GM06990 (cell line): ENCODE measurements around the gene ATP5F1A.
"Not testable (repeated sequence)": the region's sequence is repeated elsewhere in the genome, so short reads cannot be mapped to it uniquely, and the experiment has no call there.

Experiments
- DNase-seq: peaks from one replicate; pipeline ENCODE4 v3.0.0-alpha.2; 2011; ENCODE audit not compliant: insufficient read length; ENCODE audit errors: extremely low read depth
- H3K27me3 ChIP-seq: replicated peaks from 2 replicates; pipeline ENCODE4 v1.6.0; 2011; ENCODE audit warnings: low read length; ENCODE audit not compliant: control insufficient read depth, insufficient read depth
- H3K36me3 ChIP-seq: 2 replicates; pipeline ENCODE4 v1.5.1; 2011; ENCODE audit warnings: low read length; ENCODE audit not compliant: control insufficient read depth, insufficient read depth
- H3K4me3 ChIP-seq: replicated peaks from 2 replicates; pipeline ENCODE4 v1.5.1; 2011; ENCODE audit warnings: low read depth, mild to moderate bottlenecking, control low read depth, low read length
- CTCF ChIP-seq: IDR thresholded peaks from 2 replicates; pipeline ENCODE4 v1.5.1; 2011; ENCODE audit warnings: low read length, control low read depth, mild to moderate bottlenecking, inconsistent platforms; ENCODE audit not compliant: insufficient read depth, poor library complexity, severe bottlenecking

ATP5F1A gene

GRCh38 chr18:46050268-46050667, 47.8 kb downstream of the ATP5F1A start:
- no peak for DNase-seq
- no peak overlapping the region for H3K4me3 ChIP-seq
- TF ChIP-seq CTCF, result no peak
- H3K36me3 ChIP-seq, result no peaks in the 10 kb centered on the region
- H3K27me3 ChIP-seq, result no peaks in the 10 kb centered on the region

GRCh38 chr18:46048641-46049040, 49.5 kb downstream of the ATP5F1A start:
- Histone ChIP-seq H3K27me3 (no peaks in the 10 kb centered on the region), H3K36me3 (no peaks in the 10 kb centered on the region), H3K4me3 (no peak overlapping the region)
- TF ChIP-seq CTCF, result no peak
- no peak for DNase-seq

GRCh38 chr18:46047369-46047768, 50.7 kb downstream of the ATP5F1A start:
- H3K36me3 ChIP-seq, H3K27me3 ChIP-seq, H3K4me3 ChIP-seq, DNase-seq: not testable (repeated sequence)

- no peak overlapping the region for H3K4me3 ChIP-seq
- no peak for DNase-seq
- no peaks in the 10 kb centered on the region for H3K36me3 ChIP-seq
- TF ChIP-seq CTCF, result no peak
- no peaks in the 10 kb centered on the region for H3K27me3 ChIP-seq
Measured at GRCh38 chr18:46046688-46047087, 51.4 kb downstream of the ATP5F1A start.

- H3K4me3 ChIP-seq, result no peak overlapping the region
- no peak for DNase-seq
- no peaks in the 10 kb centered on the region for H3K36me3 ChIP-seq
- H3K27me3 ChIP-seq, result no peaks in the 10 kb centered on the region
- no peak for TF ChIP-seq CTCF
Measured at GRCh38 chr18:46046126-46046525, 52.0 kb downstream of the ATP5F1A start.

GRCh38 chr18:46042571-46043123, 55.4 kb downstream of the ATP5F1A start:
- TF ChIP-seq CTCF, result no peak
- Histone ChIP-seq H3K4me3 (no peak overlapping the region), H3K36me3 (no peaks in the 10 kb centered on the region), H3K27me3 (no peaks in the 10 kb centered on the region)
- DNase-seq, result no peak
